ENCODE measurements around the gene TCP11L2. TPM values are rescaled to one million over a fixed set of nuclear protein-coding genes. Genes with fewer than 3 reads are reported as not detected.

TCP11L2 gene
- total RNA-seq, 1 experiment from 2014 or later, result 10.2 TPM

GRCh38 chr12:106327309-106327869 lies 24.9 kb downstream of the TCP11L2 start:
- ChIA-PET POLR2A (interaction anchor here (1.5 kb wide), 1 partner anchor 9 kb away, joined by 6 read pairs; no protein-coding TSS in a partner anchor), CTCF (interaction anchor here (0.6 to 0.9 kb wide), 2 partner anchors 18 to 26 kb away, joined by 3 to 4 read pairs; no protein-coding TSS in a partner anchor)
- no peak for TF ChIP-seq CTCF (IDR thresholded peaks at IDR 0.05; ENCODE audit: unreplicated experiment)
- Mint-ChIP-seq H3K27ac (ENCODE audit: low read depth, unreplicated experiment) (no peak overlapping the region), H3K36me3 (ENCODE audit: insufficient read depth, unreplicated experiment) (peaks cover 30% of the 10 kb centered on the region), H3K27me3 (ENCODE audit: insufficient read depth, unreplicated experiment) (no peaks in the 10 kb centered on the region), H3K4me3 (ENCODE audit: unreplicated experiment) (no peak overlapping the region), H3K9me3 (ENCODE audit: unreplicated experiment) (no peaks in the 10 kb centered on the region), H3K4me1 (ENCODE audit: insufficient read depth, unreplicated experiment) (no peaks in the 10 kb centered on the region)
- intact Hi-C loops (cut with micrococcal nuclease), result no loop called here
- no TSS peak for BruUV-seq (replicated peaks)
- DNase-seq (ENCODE audit: unreplicated experiment), result no peak

GRCh38 chr12:106328735-106329134 lies 26.2 kb downstream of the TCP11L2 start:
- no TSS peak for BruUV-seq (replicated peaks)
- no peak for TF ChIP-seq CTCF (IDR thresholded peaks at IDR 0.05; ENCODE audit: unreplicated experiment)
- Mint-ChIP-seq H3K27ac (ENCODE audit: low read depth, unreplicated experiment) (peak overlapping the region; percentile 27), H3K4me3 (ENCODE audit: unreplicated experiment) (no peak overlapping the region), H3K9me3 (ENCODE audit: unreplicated experiment) (no peaks in the 10 kb centered on the region), H3K36me3 (ENCODE audit: insufficient read depth, unreplicated experiment) (peaks cover 31% of the 10 kb centered on the region), H3K4me1 (ENCODE audit: insufficient read depth, unreplicated experiment) (no peaks in the 10 kb centered on the region), H3K27me3 (ENCODE audit: insufficient read depth, unreplicated experiment) (no peaks in the 10 kb centered on the region)
- DNase-seq (ENCODE audit: unreplicated experiment), result no peak
- POLR2A ChIA-PET, result interaction anchor here (0.5 to 1.0 kb wide), 2 partner anchors 11 to 92 kb away, joined by 3 to 4 read pairs; no protein-coding TSS in a partner anchor
- CTCF ChIA-PET, result interaction anchor here (0.7 kb wide), 1 partner anchor 45 kb away, joined by 4 read pairs; no protein-coding TSS in a partner anchor
- intact Hi-C loops (cut with micrococcal nuclease), result no loop called here

- ChIA-PET CTCF (no interaction called here), POLR2A (interaction anchor here (1.2 kb wide), 1 partner anchor 13 kb away, joined by 3 read pairs; no protein-coding TSS in a partner anchor)
- Mint-ChIP-seq H3K4me1 (ENCODE audit: insufficient read depth, unreplicated experiment) (no peaks in the 10 kb centered on the region), H3K27ac (ENCODE audit: low read depth, unreplicated experiment) (peak overlapping the region; percentile 46), H3K27me3 (ENCODE audit: insufficient read depth, unreplicated experiment) (no peaks in the 10 kb centered on the region), H3K9me3 (ENCODE audit: unreplicated experiment) (no peaks in the 10 kb centered on the region), H3K36me3 (ENCODE audit: insufficient read depth, unreplicated experiment) (peaks cover 24% of the 10 kb centered on the region), H3K4me3 (ENCODE audit: unreplicated experiment) (no peak overlapping the region)
- no TSS peak for BruUV-seq (replicated peaks)
- no peak for TF ChIP-seq CTCF (IDR thresholded peaks at IDR 0.05; ENCODE audit: unreplicated experiment)
- intact Hi-C loops (cut with micrococcal nuclease), result no loop called here
- no peak for DNase-seq (ENCODE audit: unreplicated experiment)
Measured at GRCh38 chr12:106329231-106329982, 26.9 kb downstream of the TCP11L2 start.

- no peak for TF ChIP-seq CTCF (IDR thresholded peaks at IDR 0.05; ENCODE audit: unreplicated experiment)
- peaks cover 24% of the 10 kb centered on the region for H3K36me3 Mint-ChIP-seq (ENCODE audit: insufficient read depth, unreplicated experiment)
- H3K4me1 Mint-ChIP-seq (ENCODE audit: insufficient read depth, unreplicated experiment), result no peaks in the 10 kb centered on the region
- CTCF ChIA-PET, result interaction anchor here (0.6 to 1.1 kb wide), 3 partner anchors 14 to 1104 kb away, joined by 3 read pairs; no protein-coding TSS in a partner anchor
- intact Hi-C loops (cut with micrococcal nuclease), result no loop called here
- no peaks in the 10 kb centered on the region for H3K27me3 Mint-ChIP-seq (ENCODE audit: insufficient read depth, unreplicated experiment)
- no peak overlapping the region for H3K27ac Mint-ChIP-seq (ENCODE audit: low read depth, unreplicated experiment)
- H3K4me3 Mint-ChIP-seq (ENCODE audit: unreplicated experiment), result no peak overlapping the region
- POLR2A ChIA-PET, result interaction anchor here (0.6 to 1.4 kb wide), 3 partner anchors 10 to 30 kb away, joined by 3 to 8 read pairs (median 4); no protein-coding TSS in a partner anchor
- no peaks in the 10 kb centered on the region for H3K9me3 Mint-ChIP-seq (ENCODE audit: unreplicated experiment)
- BruUV-seq (replicated peaks), result no TSS peak
- no peak for DNase-seq (ENCODE audit: unreplicated experiment)
Measured at GRCh38 chr12:106331599-106331998, 29.1 kb downstream of the TCP11L2 start.

All from MCF 10A (cell line).